ENCODE data around the gene IL6. TPM values are rescaled to one million over a fixed set of nuclear protein-coding genes. Genes with fewer than 3 reads are reported as not detected.
"Not testable (repeated sequence)": the region's sequence is repeated elsewhere in the genome, so short reads cannot be mapped to it uniquely, and the experiment has no call there.

IL6 gene
- total RNA-seq, 1 experiment from 2014 or later = 113 TPM

DNA sequence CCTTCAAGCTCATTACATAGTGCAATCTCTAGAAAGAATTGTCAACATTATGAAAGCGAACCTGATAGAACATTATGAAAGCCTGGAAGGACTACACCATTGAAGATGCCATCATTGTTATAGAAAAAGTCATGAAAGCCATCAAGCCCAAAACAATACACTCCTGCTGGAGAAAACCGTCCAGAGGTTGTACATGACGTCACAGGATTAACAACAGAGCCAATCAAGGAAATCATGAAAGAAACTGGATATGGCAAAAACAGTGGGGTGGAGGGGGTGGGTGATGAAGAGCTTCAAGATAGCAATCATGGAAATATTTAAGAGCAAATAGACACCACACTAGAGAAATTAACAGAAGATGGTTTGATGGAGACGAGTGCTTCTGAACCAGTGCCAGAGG lies 50.0 kb downstream of the IL6 start:
- Histone ChIP-seq H3K4me2 (ENCODE audit: low read length) (no peak overlapping the region), H3K27ac (ENCODE audit: low read length) (no peak overlapping the region), H3K36me3 (ENCODE audit: low read depth, low read length) (no peaks in the 10 kb centered on the region), H3K79me2 (ENCODE audit: low read length) (no peaks in the 10 kb centered on the region), H4K20me1 (ENCODE audit: low read length) (no peaks in the 10 kb centered on the region), H2AFZ (ENCODE audit: low read length) (no peak overlapping the region), H3K9me3 (ENCODE audit: low read length) (no peaks in the 10 kb centered on the region), H3K4me1 (ENCODE audit: insufficient read depth, low read length) (no peaks in the 10 kb centered on the region), H3F3A (ENCODE audit: low read length, unreplicated experiment) (no peaks in the 10 kb centered on the region), H3K4me3 (ENCODE audit: low read length) (no peak overlapping the region), H3K9me2 (replicated peaks; ENCODE audit: low read length) (no peaks in the 10 kb centered on the region), H3K27me3 (ENCODE audit: low read length) (no peaks in the 10 kb centered on the region), H3K9ac (ENCODE audit: low read length) (no peak overlapping the region)
- ChIA-PET POLR2A (ENCODE audit: unreplicated experiment) (no interaction called here), CTCF (no interaction called here)
- ATAC-seq = no peak
- intact Hi-C loops (cut with micrococcal nuclease) = no loop called here
- no TSS peak for BruUV-seq (replicated peaks)
- DNase-seq = no peak
- TF ChIP-seq, protein P1, sequence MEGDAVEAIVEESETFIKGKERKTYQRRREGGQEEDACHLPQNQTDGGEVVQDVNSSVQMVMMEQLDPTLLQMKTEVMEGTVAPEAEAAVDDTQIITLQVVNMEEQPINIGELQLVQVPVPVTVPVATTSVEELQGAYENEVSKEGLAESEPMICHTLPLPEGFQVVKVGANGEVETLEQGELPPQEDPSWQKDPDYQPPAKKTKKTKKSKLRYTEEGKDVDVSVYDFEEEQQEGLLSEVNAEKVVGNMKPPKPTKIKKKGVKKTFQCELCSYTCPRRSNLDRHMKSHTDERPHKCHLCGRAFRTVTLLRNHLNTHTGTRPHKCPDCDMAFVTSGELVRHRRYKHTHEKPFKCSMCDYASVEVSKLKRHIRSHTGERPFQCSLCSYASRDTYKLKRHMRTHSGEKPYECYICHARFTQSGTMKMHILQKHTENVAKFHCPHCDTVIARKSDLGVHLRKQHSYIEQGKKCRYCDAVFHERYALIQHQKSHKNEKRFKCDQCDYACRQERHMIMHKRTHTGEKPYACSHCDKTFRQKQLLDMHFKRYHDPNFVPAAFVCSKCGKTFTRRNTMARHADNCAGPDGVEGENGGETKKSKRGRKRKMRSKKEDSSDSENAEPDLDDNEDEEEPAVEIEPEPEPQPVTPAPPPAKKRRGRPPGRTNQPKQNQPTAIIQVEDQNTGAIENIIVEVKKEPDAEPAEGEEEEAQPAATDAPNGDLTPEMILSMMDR (conservative IDR thresholded peaks at IDR 0.05; ENCODE audit: low read depth, low read length) = no peak

- BruUV-seq (replicated peaks); POLR2A ChIA-PET (ENCODE audit: unreplicated experiment); H2AFZ ChIP-seq (ENCODE audit: low read length); H3K79me2 ChIP-seq (ENCODE audit: low read length); H3K27ac ChIP-seq (ENCODE audit: low read length); H3F3A ChIP-seq (ENCODE audit: low read length, unreplicated experiment); H3K9me3 ChIP-seq (ENCODE audit: low read length); H3K4me2 ChIP-seq (ENCODE audit: low read length); H3K4me1 ChIP-seq (ENCODE audit: insufficient read depth, low read length); CTCF ChIA-PET; ATAC-seq; H3K4me3 ChIP-seq (ENCODE audit: low read length); H3K27me3 ChIP-seq (ENCODE audit: low read length); H3K9ac ChIP-seq (ENCODE audit: low read length); DNase-seq; H4K20me1 ChIP-seq (ENCODE audit: low read length); H3K9me2 ChIP-seq (replicated peaks; ENCODE audit: low read length); H3K36me3 ChIP-seq (ENCODE audit: low read depth, low read length): not testable (repeated sequence)
- intact Hi-C loops (cut with micrococcal nuclease) = loop anchor here (5.0 kb wide), 1 partner anchor 277 kb away; no protein-coding TSS in a partner anchor
Observed at GRCh38 chr7:22779730-22780323, 52.8 kb downstream of the IL6 start.

- POLR2A ChIA-PET (ENCODE audit: unreplicated experiment) = no interaction called here
Observed at GRCh38 chr7:22781230-22781711, 54.3 kb downstream of the IL6 start.

More at GRCh38 chr7:22781230-22781711, 54.3 kb downstream of the IL6 start:
- Histone ChIP-seq H3K27ac (ENCODE audit: low read length) (no peak overlapping the region), H3K27me3 (ENCODE audit: low read length) (no peaks in the 10 kb centered on the region), H3K9me2 (replicated peaks; ENCODE audit: low read length) (no peaks in the 10 kb centered on the region), H3K36me3 (ENCODE audit: low read depth, low read length) (no peaks in the 10 kb centered on the region), H3K79me2 (ENCODE audit: low read length) (no peaks in the 10 kb centered on the region), H3K4me1 (ENCODE audit: insufficient read depth, low read length) (no peaks in the 10 kb centered on the region), H3K4me3 (ENCODE audit: low read length) (no peak overlapping the region), H3F3A (ENCODE audit: low read length, unreplicated experiment) (no peaks in the 10 kb centered on the region), H3K9me3 (ENCODE audit: low read length) (no peaks in the 10 kb centered on the region), H2AFZ (ENCODE audit: low read length) (no peak overlapping the region), H3K9ac (ENCODE audit: low read length) (no peak overlapping the region), H4K20me1 (ENCODE audit: low read length) (no peaks in the 10 kb centered on the region), H3K4me2 (ENCODE audit: low read length) (no peak overlapping the region)
- no TSS peak for BruUV-seq (replicated peaks)
- no peak for ATAC-seq
- intact Hi-C loops (cut with micrococcal nuclease) = loop anchor here (5.0 kb wide), 1 partner anchor 276 kb away; no protein-coding TSS in a partner anchor
- CTCF ChIA-PET = no interaction called here
- DNase-seq = no peak
- no peak for TF ChIP-seq EZH2phosphoT487 (IDR thresholded peaks at IDR 0.05; ENCODE audit: borderline replicate concordance, low read length)
- TF ChIP-seq, protein P1 (conservative IDR thresholded peaks at IDR 0.05; ENCODE audit: low read depth, low read length) = no peak
- no peak for TF ChIP-seq EZH2 (IDR thresholded peaks at IDR 0.05; ENCODE audit: low read length, unreplicated experiment)

Other genes starting within 250 kb of the IL6 start
- gene STEAP1B, start 227.0 kb upstream of the IL6 start, total RNA-seq (2014; rRNA removed) = 0.47 TPM in 1 of 2 replicates, not detected in the other
- gene TOMM7, start 95.6 kb downstream of the IL6 start, total RNA-seq (2014; rRNA removed) = 132 and 151 TPM in 2 replicates

All from PC-3 (cell line).